Measurements from ENCODE around the gene TSEN15. TPM values are rescaled to one million over a fixed set of nuclear protein-coding genes. Genes with fewer than 3 reads are reported as not detected.

TSEN15 gene
- total and polyA plus RNA-seq, 9 of the 15 experiments (the other 6 are each of a cell fraction or from before 2014, with no cell fraction given): 25.6 to 121 (median 91.3) TPM

DNA sequence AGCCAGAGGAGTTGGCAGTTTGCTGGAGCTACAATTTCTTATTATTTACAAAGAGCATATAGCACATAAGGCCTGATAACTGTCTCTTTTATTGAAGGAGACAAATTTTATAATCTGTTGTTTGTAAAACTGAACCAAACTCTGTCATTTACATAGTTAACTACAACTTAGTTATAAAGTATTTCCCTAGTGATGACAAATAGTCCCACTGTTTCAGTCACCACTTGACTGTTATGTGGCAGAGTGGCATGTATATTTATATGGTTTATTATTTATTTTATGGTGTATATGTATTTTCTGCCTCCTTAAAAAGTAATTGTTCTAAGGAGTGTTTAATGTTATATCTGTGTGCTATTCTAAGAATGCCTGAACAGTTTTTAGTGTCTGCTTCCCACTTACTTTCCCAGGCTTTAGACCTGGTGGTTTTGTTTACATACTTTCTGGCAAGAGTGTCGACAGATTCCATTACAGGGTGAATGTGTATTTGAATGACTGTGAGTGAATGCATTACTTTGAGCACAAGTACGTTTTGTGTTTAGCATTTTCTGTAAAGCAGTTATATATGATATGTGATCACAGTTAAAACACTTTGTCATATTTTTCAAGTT is 10.0 kb downstream of the TSEN15 start:
- H3K27me3 ChIP-seq (ENCODE audit: control insufficient read depth in 2 of 2, insufficient read depth in 2 of 2, low read length in 2 of 2): no peaks in the 10 kb centered on the region
- 52% methylated on average over 2 of the region's 2 CpGs for WGBS (ENCODE audit: insufficient coverage, low coverage, missing lambda C conversion rate)
- no peak overlapping the region for H3K4me3 ChIP-seq
- H3K9ac ChIP-seq (ENCODE audit: insufficient read depth in 1 of 2, low read depth in 2 of 2, low read length in 2 of 2): no peak overlapping the region
- FAIRE-seq (no peak), DNase-seq (ENCODE audit: extremely low read depth in 1 of 4, low spot score in 3 of 4) (no peak), ATAC-seq (peak; percentile 57)
- no peak overlapping the region for H3K27ac ChIP-seq (ENCODE audit: extremely low read depth, low read depth, low read length)
- H4K20me1 ChIP-seq (replicated peaks; ENCODE audit: control insufficient read depth, insufficient read depth, low read length): no peaks in the 10 kb centered on the region
- no peak overlapping the region for H3K4me2 ChIP-seq (ENCODE audit: insufficient read depth, low read length)
- H2AFZ ChIP-seq (ENCODE audit: low read depth, low read length): no peak overlapping the region
- BruUV-seq (replicated peaks): no TSS peak
- peaks cover 67% of the 10 kb centered on the region for H3K36me3 ChIP-seq (ENCODE audit: control insufficient read depth, insufficient read depth, low read length)
- ChIA-PET CTCF (ENCODE audit: low intra/inter-chr PET ratio) (no interaction called here), POLR2A (interaction anchor here (1.6 kb wide), 1 partner anchor 21 kb away, joined by 3 read pairs; no protein-coding TSS in a partner anchor)
- in situ Hi-C loops (cut with MboI) (no loop called here), intact Hi-C loops (cut with micrococcal nuclease) (no loop called here)
- no peaks in the 10 kb centered on the region for H3K9me1 ChIP-seq (ENCODE audit: control insufficient read depth, insufficient read depth, low read length)
- H3K9me3 ChIP-seq (replicated peaks; ENCODE audit: control insufficient read depth, insufficient read depth, low read depth, low read length): no peaks in the 10 kb centered on the region; the same call in 1 of the 2 replicates
- no peaks in the 10 kb centered on the region; a peak in 1 of 5 replicates for H3K4me1 ChIP-seq (replicated peaks in 1 of 2; ENCODE audit: control insufficient read depth in 2 of 2, insufficient read depth in 2 of 2, low read length in 2 of 2)
- TF ChIP-seq MEIS2 (IDR thresholded peaks at IDR 0.05; ENCODE audit: partially characterized antibody): peak; percentile 65
- TF ChIP-seq MAZ (CRISPR knock-in tag; conservative IDR thresholded peaks at IDR 0.05 in 1 of 2, IDR thresholded peaks at IDR 0.05 in 1 of 2): 0 out of 4 replicates have a peak, but pooled peaks of 1 of the 2 experiments have one; percentile 21
- no peak for TF ChIP-seq EGR1 (conservative IDR thresholded peaks at IDR 0.05)
- no peak for TF ChIP-seq ATF3 (IDR thresholded peaks at IDR 0.05)
- TF ChIP-seq ATF3 (CRISPR knock-in tag; conservative IDR thresholded peaks at IDR 0.05): no peak
- peaks cover 64% of the 10 kb centered on the region for H3K79me2 ChIP-seq (ENCODE audit: control insufficient read depth, insufficient read depth, low read length)

Data from K562 (cell line).